ENCODE data around the gene GPATCH1.
"Not testable (repeated sequence)": the region's sequence is repeated elsewhere in the genome, so short reads cannot be mapped to it uniquely, and the experiment has no call there.

GPATCH1 gene

DNA sequence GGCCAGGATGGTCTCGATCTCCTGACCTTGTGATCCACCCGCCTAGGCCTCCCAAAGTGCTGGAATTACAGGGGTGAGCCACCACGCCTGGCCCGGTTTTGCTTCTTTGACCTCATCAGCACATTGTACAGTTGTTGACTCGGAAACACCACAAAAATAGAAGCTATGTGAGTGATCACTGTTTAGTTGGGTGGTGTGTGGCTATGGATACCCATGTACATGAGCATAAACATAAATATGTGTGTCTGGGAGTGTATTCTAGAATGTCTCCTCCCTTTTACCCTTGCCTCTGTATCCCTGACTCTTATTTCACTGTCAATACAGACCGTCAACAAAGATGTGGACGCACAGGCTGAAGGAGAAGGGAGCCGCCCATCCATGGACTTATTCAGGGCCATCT lies 36.5 kb downstream of the GPATCH1 start:
- no peak for DNase-seq

DNA sequence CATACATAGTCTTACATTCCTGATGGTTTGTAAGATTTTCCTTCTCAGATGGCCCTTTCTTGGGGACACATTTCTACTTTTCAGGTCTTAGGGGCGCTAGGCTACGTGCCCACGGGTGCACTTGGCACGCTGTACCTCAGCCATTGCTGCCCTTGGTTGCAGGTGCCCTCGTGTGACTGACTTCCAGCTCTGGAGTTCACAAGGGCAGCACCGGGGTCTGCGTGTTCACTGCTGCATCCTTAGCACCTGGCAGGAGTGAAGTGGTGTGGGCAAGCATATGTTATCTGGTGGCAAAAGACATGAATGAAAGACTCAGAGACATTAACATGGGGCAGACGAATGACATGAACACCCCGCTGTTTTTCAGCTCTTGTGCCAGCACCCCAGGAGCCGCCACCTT lies 37.7 kb downstream of the GPATCH1 start:
- no peak for DNase-seq

DNA sequence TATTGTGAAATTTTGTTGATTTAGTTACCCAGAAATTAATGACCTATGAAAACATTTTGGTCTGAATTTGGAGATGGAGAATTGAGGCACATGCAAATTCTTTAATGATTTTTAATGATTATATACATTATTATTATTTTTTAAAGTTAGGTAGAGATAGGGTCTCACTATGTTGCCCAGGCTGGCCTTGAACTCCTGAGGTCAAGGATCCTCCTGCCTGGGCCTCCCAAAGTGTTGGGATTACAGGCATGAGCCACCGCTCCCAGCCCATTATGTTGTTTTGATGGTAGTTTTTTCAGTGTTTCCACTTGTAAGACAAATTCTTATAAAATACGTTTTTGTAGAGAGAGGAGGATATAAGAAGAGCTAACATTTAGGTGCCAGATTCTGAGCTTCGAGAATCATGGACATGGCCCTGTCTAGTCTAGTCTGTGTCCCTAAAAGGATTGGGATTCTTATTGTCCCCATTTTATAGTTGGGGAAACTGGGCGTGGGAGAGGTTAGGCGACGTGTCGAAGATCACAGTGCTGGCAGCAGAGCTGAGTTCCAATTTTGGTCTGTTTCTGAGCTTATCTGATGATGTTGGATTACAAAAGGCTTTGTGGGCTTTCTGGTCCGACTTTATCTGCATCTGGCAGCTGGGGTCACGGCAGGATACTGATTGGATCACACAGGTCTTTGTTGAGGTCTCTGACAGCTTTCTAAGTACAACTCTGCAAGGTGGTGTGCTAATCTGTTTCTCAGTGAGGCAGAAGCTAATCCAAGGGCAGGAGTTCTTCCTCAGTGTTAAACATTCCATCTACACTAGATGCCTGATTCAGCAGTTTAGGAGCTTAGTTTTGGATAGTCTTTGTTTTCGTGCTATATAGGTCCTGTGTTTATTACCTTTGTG lies 43.5 kb downstream of the GPATCH1 start:
- DNase-seq = no peak

DNA sequence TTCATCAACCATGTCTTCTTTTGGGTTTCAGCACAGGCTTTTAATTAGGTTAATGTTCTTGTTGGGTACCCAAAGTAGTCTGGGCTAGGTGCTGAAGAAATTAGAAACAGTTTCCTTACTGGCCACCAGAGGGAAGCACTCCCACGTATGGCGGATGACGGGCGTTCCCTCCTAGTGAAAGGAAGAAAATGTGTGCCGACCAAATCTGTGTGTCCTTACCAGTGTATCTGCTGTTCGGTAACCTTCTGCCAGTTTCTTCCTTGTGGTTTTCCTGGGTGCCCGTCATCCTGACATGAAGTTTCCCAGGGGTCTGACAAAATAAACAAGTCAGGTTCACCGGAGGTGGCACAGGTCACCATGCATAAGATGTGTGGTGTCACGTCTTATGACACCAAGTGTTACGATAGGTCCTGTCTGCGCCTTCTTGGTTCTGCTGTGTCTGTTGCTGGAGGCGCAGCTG lies 45.0 kb downstream of the GPATCH1 start:
- peak; percentile 63 for DNase-seq

DNA sequence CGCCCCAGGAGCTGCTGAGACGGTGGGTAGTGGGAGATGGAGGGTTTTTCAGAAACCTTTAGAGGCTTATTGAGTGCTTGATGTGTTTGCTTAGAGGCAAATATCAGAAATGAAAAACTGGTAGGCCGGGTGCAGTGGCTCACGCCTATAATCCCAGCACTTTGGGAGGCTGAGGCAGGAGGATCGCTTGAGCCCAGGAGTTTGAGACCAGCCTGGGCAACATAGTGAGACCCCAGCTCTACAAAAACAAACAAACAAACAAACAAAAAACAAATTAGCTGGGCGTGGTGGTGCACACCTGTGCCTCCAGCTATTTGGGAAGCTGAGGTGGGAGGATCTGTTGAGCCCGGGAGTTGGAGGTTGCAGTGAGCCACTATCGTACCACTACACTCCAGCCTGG lies 45.7 kb downstream of the GPATCH1 start:
- DNase-seq = not testable (repeated sequence)

DNA sequence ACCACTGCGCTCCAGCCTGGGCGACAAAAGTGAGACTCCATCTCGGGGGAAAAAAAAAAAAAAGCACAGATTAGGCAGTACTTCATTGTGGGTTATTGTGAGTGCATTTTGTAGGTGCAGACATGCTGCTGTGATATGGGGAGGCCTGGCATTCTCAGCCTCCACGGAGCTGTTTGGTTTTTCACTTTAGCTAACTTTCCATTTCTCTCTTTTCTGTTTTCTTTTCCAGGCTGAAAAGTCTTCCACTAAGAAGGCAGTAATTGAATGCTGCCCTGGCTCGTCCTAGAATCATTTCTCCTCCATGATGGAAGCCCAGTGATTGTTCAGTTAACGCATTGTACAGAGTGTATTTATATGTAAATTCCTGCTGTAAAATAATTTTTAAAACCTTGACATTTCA lies 48.9 kb downstream of the GPATCH1 start:
- no peak for DNase-seq

DNA sequence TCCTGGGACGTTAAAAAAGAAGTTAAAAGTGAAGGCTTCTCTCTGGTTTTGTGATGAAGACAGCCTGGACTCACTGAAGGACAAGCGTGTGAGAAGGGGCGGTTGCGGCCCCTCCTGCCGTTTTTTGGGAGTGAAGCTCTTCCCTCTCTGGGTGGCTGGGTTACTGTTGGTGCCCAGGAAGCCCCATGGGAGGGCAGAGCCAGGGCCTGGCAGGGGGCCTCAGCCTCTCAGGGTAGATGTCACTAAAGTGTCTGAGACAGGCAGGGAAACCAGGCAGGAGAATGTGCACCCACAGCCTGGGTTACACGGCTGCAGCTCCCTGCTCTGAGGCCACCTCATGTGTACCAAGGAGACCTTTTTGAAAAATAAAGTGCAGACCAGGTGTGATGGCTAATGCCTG lies 49.5 kb downstream of the GPATCH1 start:
- no peak for DNase-seq

DNA sequence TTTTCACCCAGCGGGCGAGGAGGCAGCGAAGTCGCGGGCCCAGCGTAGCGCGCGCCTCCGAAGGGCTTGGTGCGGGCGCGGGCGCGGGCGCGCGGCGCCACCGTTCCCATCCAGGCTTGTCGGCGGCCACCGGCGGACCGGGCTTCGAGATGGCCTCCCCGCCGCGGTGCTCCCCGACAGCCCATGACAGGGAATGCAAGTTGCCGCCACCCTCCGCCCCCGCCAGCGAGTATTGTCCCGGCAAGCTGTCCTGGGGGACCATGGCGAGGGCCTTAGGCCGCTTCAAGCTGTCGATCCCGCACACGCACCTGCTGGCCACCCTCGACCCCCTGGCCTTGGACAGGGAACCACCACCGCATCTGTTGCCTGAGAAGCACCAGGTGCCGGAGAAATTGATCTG lies 51.0 kb downstream of the GPATCH1 start, which contains the start of gene WDR88:
Gene WDR88 (plus strand): TSS at position 94 of the 400 bp plus-strand sequence. CDS start 56 bp downstream, at position 150.
- DNase-seq = no peak

DNA sequence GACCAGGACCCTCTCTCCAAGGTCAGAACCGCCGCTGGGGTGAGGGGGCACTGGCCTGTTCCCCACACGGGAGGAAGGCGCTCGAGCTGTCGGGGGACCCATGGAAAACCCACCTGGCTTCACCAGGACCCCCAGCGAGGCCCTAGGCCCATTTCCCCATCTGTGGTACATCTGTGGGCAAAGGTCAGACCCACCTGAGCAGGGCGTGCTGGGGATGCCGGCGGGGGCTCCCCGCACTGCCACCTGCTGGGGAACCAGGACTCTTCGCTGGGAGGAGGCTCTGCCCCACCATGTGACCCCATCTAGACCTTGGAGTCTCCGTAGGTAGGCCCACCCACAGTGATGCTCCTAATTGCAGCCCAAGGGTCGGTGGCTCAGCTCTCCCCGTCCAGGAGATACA lies 51.4 kb downstream of the GPATCH1 start:
- DNase-seq = no peak

DNA sequence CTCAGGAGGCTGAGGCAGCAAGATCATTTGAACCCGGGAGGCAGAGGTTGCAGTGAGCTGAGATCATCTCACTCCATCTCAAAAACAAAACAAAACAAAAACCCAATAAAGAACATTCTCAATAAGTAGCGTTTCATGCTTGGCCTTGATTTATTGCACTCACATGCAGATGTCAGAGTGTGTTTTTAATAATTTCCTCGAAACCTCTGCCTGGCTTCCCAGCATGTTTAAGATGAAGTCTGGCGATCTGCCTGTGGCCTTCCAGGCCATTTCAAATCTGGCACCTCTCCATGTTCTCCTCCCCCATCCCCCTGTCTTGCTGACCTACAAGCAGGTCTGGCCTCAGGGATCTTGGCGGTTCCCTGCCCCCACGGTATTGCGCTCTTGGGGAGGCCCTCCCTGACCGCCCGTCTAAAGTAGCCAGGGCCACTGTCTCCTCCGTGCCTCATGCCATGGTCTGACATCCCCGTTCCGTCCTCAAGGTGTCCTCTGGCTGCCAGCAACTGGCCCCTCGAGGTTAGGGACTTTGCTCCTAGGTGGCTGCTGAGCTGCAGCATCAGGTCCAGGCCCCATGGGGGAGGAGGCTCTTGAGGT lies 52.6 kb downstream of the GPATCH1 start:
- DNase-seq = no peak

DNA sequence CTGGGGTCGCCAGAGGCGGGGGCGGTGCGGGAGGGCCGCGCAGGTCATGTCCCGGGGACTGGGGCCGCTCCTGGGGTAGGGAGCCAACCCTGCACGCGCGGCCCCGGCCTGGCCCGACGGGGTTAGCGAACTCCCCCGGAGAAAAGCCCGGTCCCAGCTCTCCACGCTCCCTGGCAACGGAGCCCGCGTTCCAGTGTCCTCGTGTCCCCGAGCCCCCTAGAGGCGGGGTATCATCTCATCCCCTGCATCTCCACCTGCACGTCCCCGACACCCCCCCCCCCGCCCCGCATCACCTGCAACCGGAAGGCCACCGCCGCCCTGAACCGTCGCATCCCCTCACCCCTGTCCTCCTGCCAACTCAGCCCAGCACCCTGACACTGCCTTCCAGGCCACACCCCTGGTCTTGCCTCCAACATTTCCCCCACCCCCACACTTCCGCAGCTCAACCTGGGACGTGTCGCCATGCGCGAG lies 53.6 kb downstream of the GPATCH1 start:
- peak; percentile 56 for DNase-seq

DNA sequence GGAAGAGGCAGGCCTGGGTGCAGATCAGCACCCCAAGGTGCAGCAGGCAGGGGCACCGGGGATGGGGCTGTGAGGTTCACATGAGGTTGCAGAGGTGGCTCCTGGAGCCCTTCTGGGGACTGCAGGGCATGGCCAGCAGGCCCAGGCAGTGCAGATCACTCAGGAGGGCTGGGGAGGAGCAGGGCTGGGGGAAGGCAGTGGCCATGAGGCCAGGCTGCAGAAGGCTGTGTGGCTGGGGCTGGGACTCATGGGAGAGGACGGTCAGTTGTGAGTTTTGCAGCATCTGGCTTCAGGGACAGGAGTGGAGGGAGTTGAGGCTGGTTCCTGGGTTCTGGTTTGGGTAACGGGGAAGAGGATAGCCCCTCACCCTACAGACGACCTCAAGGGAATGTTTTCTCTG lies 58.2 kb downstream of the GPATCH1 start:
- DNase-seq = no peak

DNA sequence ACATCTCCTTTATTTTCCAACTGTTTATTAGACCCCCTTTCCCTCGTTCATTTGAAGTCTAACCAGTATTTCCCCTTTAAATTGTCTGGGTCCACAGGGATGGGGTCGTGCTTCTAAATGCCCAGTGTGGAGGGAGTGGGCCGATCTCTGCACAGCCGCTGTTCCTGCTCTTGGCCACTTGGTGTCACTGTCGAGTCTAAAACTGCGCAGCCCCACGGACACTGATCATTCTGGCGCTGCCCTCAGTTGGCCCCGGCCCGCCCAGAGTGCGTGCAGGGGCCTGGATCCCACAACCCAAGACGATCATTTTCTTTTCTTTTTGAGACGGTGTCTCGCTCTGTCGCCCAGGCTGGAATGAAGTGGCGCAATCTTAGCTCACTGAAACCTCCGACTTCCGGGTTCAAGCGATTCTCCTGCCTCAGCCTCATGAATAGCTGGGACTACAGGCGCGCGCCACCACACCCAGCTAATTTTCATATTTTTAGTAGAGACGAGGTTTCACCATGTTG lies 63.0 kb downstream of the GPATCH1 start:
- peak; percentile 73 for DNase-seq

DNA sequence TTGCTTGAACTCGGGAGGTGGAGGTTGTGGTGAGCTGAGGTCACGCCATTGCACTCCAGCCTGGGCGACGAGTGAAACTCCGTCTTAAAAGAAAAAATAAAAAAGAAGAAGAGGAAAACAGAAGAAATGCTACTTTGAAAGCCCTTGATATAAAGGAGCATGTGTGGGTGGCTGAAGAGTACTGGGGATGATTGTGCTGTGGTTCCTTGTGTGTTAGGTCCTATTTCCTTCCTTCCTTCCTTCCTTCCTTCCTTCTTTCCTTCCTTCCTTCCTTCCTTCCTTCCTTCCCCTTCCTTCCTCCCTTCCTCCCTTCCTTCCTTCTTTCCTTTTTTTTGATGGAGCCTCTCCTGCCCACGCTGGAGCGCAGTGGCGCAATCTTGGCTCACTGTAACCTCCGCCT lies 65.2 kb downstream of the GPATCH1 start:
- DNase-seq = no peak

DNA sequence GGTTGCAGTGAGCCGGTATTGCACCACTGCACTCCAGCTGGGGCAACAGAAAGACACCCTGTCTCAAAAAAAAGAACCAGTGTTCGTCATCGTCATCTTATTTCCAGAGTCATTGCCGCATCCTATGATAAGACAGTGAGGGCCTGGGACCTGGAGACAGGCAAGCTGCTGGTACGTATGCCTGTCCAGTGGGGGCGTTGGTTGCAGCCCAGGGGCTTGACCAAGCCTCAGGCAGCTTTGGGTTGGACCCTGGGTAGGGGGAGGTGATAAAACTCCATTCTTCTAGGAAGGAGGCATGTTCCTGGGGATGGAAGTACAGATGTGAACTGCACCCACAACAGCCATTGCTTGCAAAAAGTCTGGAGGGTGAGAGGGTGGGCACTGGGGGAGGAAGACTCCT lies 66.6 kb downstream of the GPATCH1 start:
- DNase-seq = no peak

DNA sequence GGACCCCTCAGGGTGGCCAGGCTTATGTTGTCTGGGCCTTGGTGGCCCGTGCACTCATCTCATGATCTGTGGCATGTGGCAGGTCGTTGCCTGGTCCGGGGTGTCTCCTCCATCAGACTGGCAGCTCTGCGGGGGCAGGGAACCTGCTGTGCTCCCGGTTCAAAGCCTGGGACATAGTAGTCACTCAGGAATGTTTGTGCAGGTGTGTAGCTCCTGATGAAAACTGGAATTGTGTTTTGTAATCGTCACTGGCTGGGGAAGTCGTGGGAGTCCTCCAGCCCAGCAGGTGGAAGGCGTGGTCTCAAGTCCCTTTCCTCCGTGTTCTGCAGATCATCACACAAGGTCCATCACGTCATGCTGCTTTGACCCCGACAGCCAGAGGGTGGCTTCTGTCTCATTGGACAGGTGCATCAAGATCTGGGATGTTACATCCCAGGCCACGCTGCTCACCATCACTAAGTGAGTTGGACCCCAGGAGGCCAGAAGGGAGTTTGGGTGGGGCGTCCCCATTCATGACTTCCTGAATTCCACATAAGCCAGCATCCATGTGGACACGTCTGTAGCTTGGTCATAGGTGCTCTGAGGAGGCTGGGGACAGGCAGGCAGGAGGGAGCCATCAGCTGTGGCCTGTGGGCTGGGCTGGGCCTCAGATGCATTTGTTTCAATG lies 70.0 kb downstream of the GPATCH1 start:
- no peak for DNase-seq

DNA sequence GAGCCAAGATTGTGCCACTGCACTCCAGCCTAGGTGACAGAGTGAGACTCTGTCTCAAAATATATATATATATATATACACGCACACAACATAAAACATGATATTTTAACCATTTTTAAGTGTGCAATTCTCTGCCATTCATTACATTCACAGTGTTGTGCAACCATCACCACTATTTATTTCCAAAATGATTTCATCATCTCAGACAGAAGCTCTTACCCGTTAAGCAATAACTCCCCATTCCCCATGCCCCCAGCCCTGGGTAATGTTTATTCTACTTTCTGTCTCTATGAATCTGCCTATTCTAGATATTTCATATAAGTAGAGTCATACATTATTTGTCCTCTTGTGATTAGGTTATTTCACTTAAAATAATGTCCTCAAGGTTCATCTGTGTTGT lies 71.2 kb downstream of the GPATCH1 start:
- DNase-seq = no peak

DNA sequence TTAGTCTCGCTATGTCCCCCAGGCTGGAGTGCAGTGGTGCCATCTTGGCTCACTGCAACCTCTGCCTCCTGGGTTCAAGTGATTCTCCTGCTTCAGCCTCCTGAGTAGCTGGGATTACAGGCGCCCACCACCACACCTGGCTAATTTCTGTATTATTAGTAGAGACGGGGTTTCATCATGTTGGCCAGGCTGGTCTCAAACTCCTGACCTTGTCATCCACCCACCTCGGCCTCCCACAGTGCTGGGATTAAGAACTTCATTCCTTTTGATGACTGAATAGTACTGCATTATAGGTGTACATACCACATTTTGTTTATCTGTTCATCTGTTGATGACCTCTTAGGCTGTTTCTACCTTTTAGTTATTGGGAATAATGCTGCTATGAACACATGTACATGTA lies 71.6 kb downstream of the GPATCH1 start:
- DNase-seq = not testable (repeated sequence)

DNA sequence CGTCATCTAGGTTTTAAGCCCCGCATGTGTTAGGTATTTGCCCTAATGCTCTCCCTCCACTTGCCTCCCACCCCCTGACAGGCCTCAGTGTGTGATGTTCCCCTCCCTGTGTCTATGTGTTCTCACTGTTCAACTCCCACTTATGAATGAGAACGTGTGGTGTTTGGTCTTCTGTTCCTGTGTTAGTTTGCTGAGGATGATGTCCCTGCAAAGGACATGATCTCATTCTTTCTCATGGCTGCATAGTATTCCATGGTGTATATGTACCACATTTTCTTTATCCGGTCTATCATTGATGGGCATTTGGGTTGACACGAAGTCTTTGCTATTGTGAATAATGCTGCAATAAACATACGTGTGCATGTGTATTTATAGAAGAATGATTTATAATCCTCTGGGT lies 73.3 kb downstream of the GPATCH1 start:
- DNase-seq = not testable (repeated sequence)

DNA sequence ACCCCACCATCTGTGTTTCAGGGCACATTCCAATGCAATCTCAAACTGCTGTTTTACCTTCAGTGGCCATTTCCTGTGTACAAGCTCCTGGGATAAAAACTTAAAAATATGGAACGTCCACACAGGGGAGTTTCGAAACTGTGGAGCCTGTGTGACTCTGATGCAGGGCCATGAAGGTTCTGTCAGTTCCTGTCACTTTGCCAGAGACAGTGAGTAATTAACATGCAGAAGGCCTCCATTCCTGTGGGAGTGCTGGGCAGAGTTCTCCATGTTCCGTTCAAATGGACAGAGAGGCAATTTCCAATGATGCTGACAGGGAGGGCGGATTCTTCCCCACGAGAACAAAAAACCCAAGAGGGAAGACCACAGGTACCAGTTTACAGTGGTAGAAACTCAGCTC lies 75.4 kb downstream of the GPATCH1 start:
- no peak for DNase-seq

DNA sequence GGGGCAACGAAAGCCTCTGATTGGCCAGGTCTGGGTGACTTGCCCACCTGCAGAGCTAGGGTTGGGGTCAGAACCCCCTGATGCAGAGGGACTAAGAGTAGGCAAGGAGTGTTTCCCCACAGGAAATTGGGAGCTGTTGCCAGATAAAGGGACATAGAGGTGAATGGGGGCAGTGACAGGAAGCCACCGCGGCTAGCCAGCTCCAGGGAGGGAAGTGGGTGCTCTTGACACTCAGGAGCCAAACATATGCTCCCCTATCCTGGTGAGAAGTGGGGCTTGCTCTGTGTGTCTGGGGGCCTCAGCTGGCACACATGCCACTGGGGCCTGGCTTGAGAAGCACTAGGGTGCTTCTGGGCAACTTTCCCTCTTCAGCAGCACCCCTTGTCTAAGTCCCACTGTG lies 76.9 kb downstream of the GPATCH1 start:
- no peak for DNase-seq

DNA sequence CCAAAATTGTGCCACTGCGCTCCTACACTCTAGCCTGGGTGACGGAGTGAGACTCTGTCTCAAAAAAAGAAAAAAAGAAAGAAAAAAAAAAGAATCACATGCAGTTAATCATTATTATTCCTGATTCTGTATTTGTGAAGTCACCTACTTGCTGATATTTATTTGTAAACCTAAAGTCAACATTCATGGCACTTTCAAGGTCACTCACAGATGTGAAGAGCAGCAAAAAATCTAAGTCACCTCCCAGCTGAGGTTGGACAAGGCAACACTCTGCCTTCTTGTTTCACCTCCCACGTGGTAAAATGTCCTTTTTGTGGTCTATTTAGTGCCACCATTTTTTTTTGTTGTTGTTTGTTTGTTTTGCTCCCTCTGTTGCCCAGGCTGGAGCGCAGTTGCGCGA lies 77.4 kb downstream of the GPATCH1 start:
- DNase-seq = no peak

DNA sequence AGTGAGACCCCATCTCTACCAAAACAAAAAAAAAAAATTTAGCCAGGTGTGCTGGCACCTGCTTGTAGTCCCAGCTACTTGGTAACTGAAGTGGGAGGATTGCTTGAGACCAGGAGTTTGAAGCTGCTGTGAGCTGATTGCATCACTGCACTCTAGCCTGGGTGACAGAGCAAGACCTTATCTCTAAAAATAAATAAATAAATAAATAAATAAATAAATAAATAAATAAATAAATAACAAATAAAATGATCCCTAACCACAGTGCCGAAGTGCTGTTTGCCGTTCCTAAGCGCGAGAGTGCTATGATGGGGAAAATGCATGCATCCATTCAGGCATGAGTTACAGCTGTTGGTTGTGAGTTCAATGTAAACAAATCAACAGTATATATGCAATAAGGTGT lies 78.2 kb downstream of the GPATCH1 start:
- no peak for DNase-seq

DNA sequence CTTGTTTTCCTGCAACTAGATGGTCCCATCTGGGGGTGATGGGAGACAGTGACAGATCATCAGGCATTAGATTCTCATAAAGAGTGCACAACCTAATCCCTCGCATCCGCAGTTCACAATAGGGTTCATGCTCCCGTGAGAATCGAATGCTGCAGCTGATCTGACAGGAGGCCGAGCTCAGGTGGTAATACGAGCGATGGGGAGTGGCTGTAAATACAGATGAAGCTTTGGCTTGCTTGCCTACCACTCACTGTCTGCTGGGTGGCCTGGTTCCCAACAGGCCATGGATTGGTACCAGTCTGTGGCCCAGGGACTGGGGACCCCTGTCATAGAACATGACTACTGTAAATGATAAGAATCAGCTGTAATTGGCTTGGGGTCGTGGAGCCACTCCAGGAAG lies 78.9 kb downstream of the GPATCH1 start:
- no peak for DNase-seq

Measured in activated CD4-positive, alpha-beta T cell treated with anti-CD3 and anti-CD28 coated beads, Interleukin-2, Interleukin-6, amounts not matched to agents 100 ng/mL and 50 ng/mL, durations not matched to agents 16 hours and 8 hours (primary cell).